Aorta (tissue), 5 donors: ENCODE results near the gene CP. TPM values are rescaled to one million over a fixed set of nuclear protein-coding genes. Genes with fewer than 3 reads are reported as not detected.
"Not testable (repeated sequence)": the region's sequence is repeated elsewhere in the genome, so short reads cannot be mapped to it uniquely, and the experiment has no call there.

Source experiments
- ATAC-seq: fragments of 200-7000 bp; cut with Tn5 transposase; one replicate; pipeline ENCODE4 v1.9.1; 2022; ENCODE audit warnings: moderate library complexity; ENCODE audit not compliant: low FRiP score
- DNase-seq, 2 donors: peaks; one replicate each; pipeline ENCODE4 v3.0.0-alpha.2; 2020
- H3K27ac ChIP-seq, 2 donors: one replicate each; pipeline ENCODE4 v1.5.1; 2013; ENCODE audit warnings: low read length in 2 of 2, mild to moderate bottlenecking in 2 of 2, moderate library complexity in 2 of 2, control low read depth in 1 of 2, inconsistent platforms in 1 of 2, low read depth in 1 of 2
- H3K27me3 ChIP-seq, 2 donors: one replicate each; pipeline ENCODE4 v1.6.1; 2013; ENCODE audit warnings: control low read depth in 1 of 2, low read length in 1 of 2, mild to moderate bottlenecking in 1 of 2, moderate library complexity in 1 of 2; ENCODE audit not compliant: insufficient read depth in 2 of 2, control insufficient read depth in 1 of 2
- H3K36me3 ChIP-seq, 2 donors: one replicate each; pipeline ENCODE4 v1.6.1; 2013; ENCODE audit warnings: control low read depth in 1 of 2, low read length in 1 of 2, mild to moderate bottlenecking in 1 of 2; ENCODE audit not compliant: insufficient read depth in 2 of 2, control insufficient read depth in 1 of 2
- H3K4me1 ChIP-seq, 2 donors: one replicate each; pipeline ENCODE4 v1.6.1; 2013; ENCODE audit warnings: low read length in 2 of 2, control low read depth in 1 of 2, mild to moderate bottlenecking in 1 of 2, moderate library complexity in 1 of 2; ENCODE audit not compliant: insufficient read depth in 2 of 2, control insufficient read depth in 1 of 2
- H3K4me3 ChIP-seq, 2 donors: one replicate each; pipeline ENCODE4 v1.5.1; 2013; ENCODE audit warnings: low read length in 2 of 2, control low read depth in 1 of 2, mild to moderate bottlenecking in 1 of 2
- H3K9me3 ChIP-seq: one replicate; pipeline ENCODE4 v1.6.1; 2013; ENCODE audit warnings: mild to moderate bottlenecking, low read length; ENCODE audit not compliant: control insufficient read depth
- WGBS, 2 donors: extraction: QIAGEN DNeasy Blood & Tissue Kit; methylation state at CpG; one replicate each; pipeline ENCODE4 v1.1.7; 2013; 5-methylcytosine and 5-hydroxymethylcytosine counted together
- intact Hi-C, 2 donors: fragments of 100-400 bp; cut with DNase I; formaldehyde crosslinking; loops; one replicate each; pipeline versions ENCODE4 v1.14.2 to v1.15.0; 2022
- polyA plus RNA-seq, 2 donors: library from polyadenylated mRNA; stranded (reverse); fragments of 200-250 nt; gene quantifications; one replicate each; pipeline ENCODE4 v1.2.3, GENCODE V29; 2013
- total RNA-seq, 2 donors: library from RNA; stranded (reverse); fragmentation: NEBNext Ultra II Directional; extraction: Animal tissue kit (Norgen Biotek cat#: 25700); gene quantifications; one replicate each; pipeline ENCODE4 v1.2.1, GENCODE V29; 2021
- donor health status: healthy with polysubstance abuse.
- donor health status: Bipolar disorder and iron deficiency.
- donor health status: DM: no; HTN: no; CAD: no.
- donor health status: DM: no; HTN: no; CAD: no.
- donor health status: DM: yes; HTN: yes; CAD: no.

CP gene
- total and polyA plus RNA-seq, 4 donors: 23.7 to 225 (median 30.1) TPM

- Histone ChIP-seq H3K4me1 (no peaks in the 10 kb centered on the region), H3K27ac (no peak overlapping the region), H3K36me3 (no peaks in the 10 kb centered on the region), H3K4me3 (no peak overlapping the region), H3K27me3 (no peaks in the 10 kb centered on the region), H3K9me3 (no peaks in the 10 kb centered on the region)
- no peak for ATAC-seq
- no peak for DNase-seq
- intact Hi-C loops: no loop called here
- WGBS, 2 donors: 71% methylated on average over 5 of the region's 5 CpGs
Observed at GRCh38 chr3:149234671-149235245, 13.1 kb upstream of the CP start.

GRCh38 chr3:149233323-149233722, 11.7 kb upstream of the CP start:
- no peak overlapping the region for H3K4me3 ChIP-seq
- H3K27ac ChIP-seq: no peak overlapping the region
- H3K4me1 ChIP-seq: no peaks in the 10 kb centered on the region
- no peak for ATAC-seq
- H3K36me3 ChIP-seq: no peaks in the 10 kb centered on the region
- DNase-seq: no peak
- intact Hi-C loops: no loop called here
- no peaks in the 10 kb centered on the region for H3K27me3 ChIP-seq
- no peaks in the 10 kb centered on the region for H3K9me3 ChIP-seq
- WGBS, 2 donors: 76 to 77% methylated on average over 4 of the region's 4 CpGs

- intact Hi-C loops: no loop called here
- ATAC-seq: no peak
- DNase-seq: no peak
- no peak overlapping the region for H3K4me3 ChIP-seq
- H3K27ac ChIP-seq: no peak overlapping the region
- H3K9me3 ChIP-seq: no peaks in the 10 kb centered on the region
- no peaks in the 10 kb centered on the region for H3K36me3 ChIP-seq
- peaks cover 0 to 2% of the 10 kb centered on the region in 2 donors for H3K4me1 ChIP-seq
- WGBS, 2 donors: 84 to 88% methylated on average over 2 of the region's 2 CpGs
- H3K27me3 ChIP-seq: no peaks in the 10 kb centered on the region
Observed at GRCh38 chr3:149231871-149232270, 10.2 kb upstream of the CP start.

- Histone ChIP-seq H3K4me1 (peaks cover 2 to 4% of the 10 kb centered on the region in 2 donors), H3K27ac (no peak overlapping the region), H3K9me3 (no peaks in the 10 kb centered on the region), H3K36me3 (no peaks in the 10 kb centered on the region), H3K4me3 (no peak overlapping the region), H3K27me3 (no peaks in the 10 kb centered on the region)
- intact Hi-C loops: no loop called here
- ATAC-seq (no peak), DNase-seq (no peak)
- 68 to 70% methylated on average over 5 of the region's 5 CpGs for WGBS, 2 donors
Observed at GRCh38 chr3:149227591-149228268, 6.1 kb upstream of the CP start.

- Histone ChIP-seq H3K9me3 (no peaks in the 10 kb centered on the region), H3K4me1 (peaks cover 2 to 4% of the 10 kb centered on the region in 2 donors), H3K36me3 (no peaks in the 10 kb centered on the region), H3K27me3 (no peaks in the 10 kb centered on the region), H3K27ac (no peak overlapping the region), H3K4me3 (no peak overlapping the region)
- no peak for DNase-seq
- intact Hi-C loops: no loop called here
- WGBS, 2 donors: 97% methylated on average over 1 of the region's 1 CpG
- ATAC-seq: no peak
Observed at GRCh38 chr3:149226776-149227175, 5.1 kb upstream of the CP start.

- ATAC-seq: peak; percentile 83
- H3K9me3 ChIP-seq: no peaks in the 10 kb centered on the region
- 6 to 8% methylated on average over 9 of the region's 9 CpGs for WGBS, 2 donors
- H3K4me1 ChIP-seq: peaks cover 2 to 4% of the 10 kb centered on the region in 2 donors
- DNase-seq: no peak
- intact Hi-C loops: no loop called here
- peak overlapping the region; percentile 67 to 82 for H3K27ac ChIP-seq
- H3K4me3 ChIP-seq: peak overlapping the region; percentile 58 to 66
- H3K27me3 ChIP-seq: no peaks in the 10 kb centered on the region
- H3K36me3 ChIP-seq: no peaks in the 10 kb centered on the region
Observed at GRCh38 chr3:149224736-149225594, 3.3 kb upstream of the CP start.

GRCh38 chr3:149223461-149223820, 1.8 kb upstream of the CP start:
- intact Hi-C loops: no loop called here
- H3K9me3 ChIP-seq: no peaks in the 10 kb centered on the region
- peaks cover 2 to 4% of the 10 kb centered on the region in 2 donors for H3K4me1 ChIP-seq
- no peaks in the 10 kb centered on the region for H3K36me3 ChIP-seq
- no peak overlapping the region for H3K4me3 ChIP-seq
- ATAC-seq (no peak), DNase-seq (no peak)
- WGBS, 2 donors: 94 to 97% methylated on average over 6 of the region's 6 CpGs
- no peaks in the 10 kb centered on the region for H3K27me3 ChIP-seq
- no peak overlapping the region for H3K27ac ChIP-seq

- DNase-seq, H3K36me3 ChIP-seq, H3K4me1 ChIP-seq, ATAC-seq, intact Hi-C loops, H3K9me3 ChIP-seq, H3K27ac ChIP-seq, H3K27me3 ChIP-seq, H3K4me3 ChIP-seq: not testable (repeated sequence)
- 97% methylated on average over 1 of the region's 1 CpG for WGBS, 2 donors
Observed at GRCh38 chr3:149219380-149220121, 2.1 kb downstream of the CP start.
